Epithelial cell of prostate (primary cell): ENCODE data around the gene HES3.
"Not testable (repeated sequence)": the region's sequence is repeated elsewhere in the genome, so short reads cannot be mapped to it uniquely, and the experiment has no call there.

Experiments
- DNase-seq: peaks from one replicate; pipeline ENCODE4 v3.0.0-alpha.2; 2011; ENCODE audit warnings: low read depth, low spot score
- H3K27ac ChIP-seq: fragments of 450-650 bp; 2 replicates; pipeline ENCODE4 v1.5.1; 2017; ENCODE audit warnings: mild to moderate bottlenecking

HES3 gene

GRCh38 chr1:6218375-6219164 lies 25.4 kb upstream of the HES3 start:
- no peak overlapping the region for H3K27ac ChIP-seq
- no peak for DNase-seq

- peak overlapping the region; percentile 60 for H3K27ac ChIP-seq
- not testable (repeated sequence) for DNase-seq
These were observed 24.3 kb upstream of the HES3 start for GRCh38 chr1:6219641-6220040.

GRCh38 chr1:6220236-6220635 lies 23.7 kb upstream of the HES3 start:
- peak overlapping the region; percentile 60 for H3K27ac ChIP-seq
- peak; percentile 84 for DNase-seq

GRCh38 chr1:6221210-6221784 lies 22.7 kb upstream of the HES3 start:
- no peak for DNase-seq
- H3K27ac ChIP-seq: peak overlapping the region; percentile 60

GRCh38 chr1:6222636-6223035 lies 21.3 kb upstream of the HES3 start:
- H3K27ac ChIP-seq: no peak overlapping the region
- DNase-seq: no peak

GRCh38 chr1:6223617-6224016 lies 20.4 kb upstream of the HES3 start:
- no peak overlapping the region for H3K27ac ChIP-seq

GRCh38 chr1:6224718-6225117 lies 19.3 kb upstream of the HES3 start:
- H3K27ac ChIP-seq: no peak overlapping the region
- DNase-seq: no peak

More at GRCh38 chr1:6223617-6224016, 20.4 kb upstream of the HES3 start:
- no peak for DNase-seq

GRCh38 chr1:6225651-6226050 lies 18.3 kb upstream of the HES3 start:
- no peak overlapping the region for H3K27ac ChIP-seq
- DNase-seq: no peak

- H3K27ac ChIP-seq: no peak overlapping the region
- no peak for DNase-seq
These were observed 10.6 kb upstream of the HES3 start for GRCh38 chr1:6233376-6233775.

GRCh38 chr1:6234502-6235295 lies 9.3 kb upstream of the HES3 start:
- DNase-seq: no peak
- H3K27ac ChIP-seq: peak overlapping the region; percentile 46

GRCh38 chr1:6235296-6235677 lies 8.7 kb upstream of the HES3 start:
- H3K27ac ChIP-seq: peak overlapping the region; percentile 46
- no peak for DNase-seq

GRCh38 chr1:6237093-6237492 lies 6.9 kb upstream of the HES3 start:
- no peak for DNase-seq
- H3K27ac ChIP-seq: no peak overlapping the region

- H3K27ac ChIP-seq: no peak overlapping the region
These were observed 4.7 kb upstream of the HES3 start for GRCh38 chr1:6239213-6239752.

GRCh38 chr1:6239950-6240768 lies 3.8 kb upstream of the HES3 start:
- DNase-seq: no peak

More at GRCh38 chr1:6239213-6239752, 4.7 kb upstream of the HES3 start:
- DNase-seq: no peak

GRCh38 chr1:6241107-6241886 lies 2.7 kb upstream of the HES3 start:
- no peak for DNase-seq
- no peak overlapping the region for H3K27ac ChIP-seq

More at GRCh38 chr1:6239950-6240768, 3.8 kb upstream of the HES3 start:
- H3K27ac ChIP-seq: no peak overlapping the region

GRCh38 chr1:6241887-6242740 lies 1.9 kb upstream of the HES3 start:
- DNase-seq: no peak
- H3K27ac ChIP-seq: no peak overlapping the region

- DNase-seq: no peak
- H3K27ac ChIP-seq: no peak overlapping the region
These were observed 735 bp upstream of the HES3 start for GRCh38 chr1:6243053-6243834.
